GM12878 (cell line): ENCODE results near the gene NRP1. TPM values are rescaled to one million over a fixed set of nuclear protein-coding genes. Genes with fewer than 3 reads are reported as not detected.

Experiments
- ATAC-seq: fragments of 200-7000 bp; cut with Tn5 transposase; 3 replicates; pipeline ENCODE4 v1.9.1; 2020; ENCODE audit warnings: mild to moderate bottlenecking, moderate library complexity
- BruUV-seq: library from RNA; stranded (reverse); fragments of 400-500 nt; replicated peaks from 2 replicates; lab custom pipeline; 2021; lab: Mats Ljungman, UMichigan
- CTCF ChIA-PET: fragments of 300-600 bp; sonication (Branson Sonifier 250); formaldehyde crosslinking; extraction: SDS; loops from one replicate; lab custom pipeline; 2021; ENCODE audit warnings: inconsistent platforms; lab: Yijun Ruan, JAX
- POLR2A ChIA-PET: fragments of 350-600 bp; formaldehyde crosslinking; extraction: SDS; loops from one replicate; lab custom pipeline; 2021; ENCODE audit warnings: inconsistent platforms; lab: Charles Lee
- RAD21 ChIA-PET: fragments of 300-600 bp; sonication (Branson Sonifier 250); formaldehyde crosslinking; loops from one replicate; lab custom pipeline; 2023; ENCODE audit warnings: antibody characterized with exemption; ENCODE audit not compliant: unreplicated experiment; lab: Charles Lee
- SMC1A ChIA-PET: fragments of 300-600 bp; sonication (Branson Sonifier 250); formaldehyde crosslinking; loops from one replicate; lab custom pipeline; 2023; ENCODE audit not compliant: unreplicated experiment, uncharacterized antibody; lab: Charles Lee
- DNase-seq: peaks from one replicate; pipeline ENCODE4 v3.0.0-alpha.2; 2011; ENCODE audit warnings: low read depth, low spot score
- FAIRE-seq: peaks from 3 replicates; lab custom pipeline; 2011; peaks lifted over from hg19 to GRCh38; lab: Jason Lieb, UNC
- H2AFZ ChIP-seq: 2 replicates; pipeline ENCODE4 v1.6.0; 2011; ENCODE audit warnings: low read depth, low read length, control low read depth; ENCODE audit not compliant: control insufficient read depth
- H3K27ac ChIP-seq: 2 replicates; pipeline ENCODE4 v1.5.1; 2011; ENCODE audit warnings: control low read depth; ENCODE audit not compliant: control insufficient read depth, insufficient read depth
- H3K27me3 ChIP-seq, 2 experiments: replicated peaks in 1 of 2; 2 replicates each; pipeline versions ENCODE4 v1.6.0 to v1.6.1; 2011; ENCODE audit warnings: low read length in 1 of 2; ENCODE audit not compliant: control insufficient read depth in 2 of 2, insufficient read depth in 2 of 2
- H3K36me3 ChIP-seq, 2 experiments: 2 replicates each; pipeline ENCODE4 v1.5.1; 2011; ENCODE audit warnings: low read length in 1 of 2; ENCODE audit not compliant: control insufficient read depth in 2 of 2, insufficient read depth in 2 of 2
- H3K4me1 ChIP-seq: 2 replicates; pipeline ENCODE4 v1.6.1; 2011; ENCODE audit warnings: mild to moderate bottlenecking, low read length, moderate library complexity, mixed read lengths; ENCODE audit not compliant: control insufficient read depth, insufficient read depth
- H3K4me2 ChIP-seq: 2 replicates; pipeline ENCODE4 v1.6.0; 2011; ENCODE audit warnings: control low read depth; ENCODE audit not compliant: control insufficient read depth, insufficient read depth
- H3K4me3 ChIP-seq: fragments of 200-600 bp; sonication (generic); 2 replicates; pipeline ENCODE4 v1.5.1; 2016
- H3K79me2 ChIP-seq: 2 replicates; pipeline ENCODE4 v1.6.0; 2011; ENCODE audit warnings: low read length; ENCODE audit not compliant: control insufficient read depth, insufficient read depth
- H3K9ac ChIP-seq: 2 replicates; pipeline ENCODE4 v1.8.0; 2011; ENCODE audit warnings: low read length, control low read depth, mixed read lengths; ENCODE audit not compliant: control insufficient read depth, insufficient read depth
- H3K9me3 ChIP-seq: replicated peaks from 3 replicates; pipeline ENCODE4 v1.5.1; 2011; ENCODE audit warnings: mild to moderate bottlenecking, low read length; ENCODE audit not compliant: control insufficient read depth, insufficient read depth
- H4K20me1 ChIP-seq: 2 replicates; pipeline ENCODE4 v1.6.0; 2011; ENCODE audit not compliant: control insufficient read depth, insufficient read depth
- CHD1 ChIP-seq: IDR thresholded peaks from 2 replicates; pipeline ENCODE4 v1.6.1; 2012; ENCODE audit warnings: low read depth, low read length, improper control_type of control experiment
- CHD2 ChIP-seq: IDR thresholded peaks from 2 replicates; pipeline ENCODE4 v1.6.1; 2011; ENCODE audit warnings: low read depth, low read length, improper control_type of control experiment, borderline replicate concordance
- CREB1 ChIP-seq: IDR thresholded peaks from 2 replicates; pipeline ENCODE4 v1.6.1; 2012; ENCODE audit warnings: low read depth, mild to moderate bottlenecking, inconsistent platforms
- ELK1 ChIP-seq: IDR thresholded peaks from 2 replicates; pipeline ENCODE4 v1.6.1; 2012; ENCODE audit warnings: low read depth, low read length, improper control_type of control experiment
- EZH2 ChIP-seq: IDR thresholded peaks from 2 replicates; pipeline ENCODE4 v1.6.1; 2012; ENCODE audit warnings: low read depth, mild to moderate bottlenecking, control low read depth, inconsistent platforms, low read length, borderline replicate concordance; ENCODE audit not compliant: control insufficient read depth
- GABPA ChIP-seq: IDR thresholded peaks from 2 replicates; pipeline ENCODE4 v1.6.1; 2014; ENCODE audit warnings: antibody characterized with exemption, low read depth, mild to moderate bottlenecking, inconsistent platforms
- GATAD2B ChIP-seq: fragments of 450-650 bp; conservative IDR thresholded peaks from 2 replicates; pipeline ENCODE4 v1.6.1; 2017; ENCODE audit warnings: low read depth, mild to moderate bottlenecking, moderate library complexity
- HDGF ChIP-seq: fragments of 450-650 bp; IDR thresholded peaks from 2 replicates; pipeline ENCODE4 v1.6.1; 2016; ENCODE audit warnings: antibody characterized with exemption
- IRF5 ChIP-seq: fragments of 450-650 bp; IDR thresholded peaks from 2 replicates; pipeline ENCODE4 v1.6.1; 2017; ENCODE audit warnings: borderline replicate concordance
- JUNB ChIP-seq: IDR thresholded peaks from 2 replicates; pipeline ENCODE4 v1.6.1; 2016; ENCODE audit warnings: antibody characterized with exemption, mild to moderate bottlenecking
- MAX ChIP-seq: IDR thresholded peaks from 2 replicates; pipeline ENCODE4 v1.6.1; 2012; ENCODE audit warnings: low read depth, low read length, improper control_type of control experiment
- MXI1 ChIP-seq: fragments of 150-350 bp; IDR thresholded peaks from 2 replicates; pipeline ENCODE4 v1.6.1; 2011; ENCODE audit warnings: low read depth, mild to moderate bottlenecking, inconsistent platforms, low read length, improper control_type of control experiment
- POLR2AphosphoS5 ChIP-seq: IDR thresholded peaks from 2 replicates; pipeline ENCODE4 v1.6.1; 2011; ENCODE audit warnings: mild to moderate bottlenecking, low read length, inconsistent platforms
- RELB ChIP-seq: fragments of 450-650 bp; IDR thresholded peaks from 2 replicates; pipeline ENCODE4 v1.6.1; 2017; ENCODE audit warnings: low read depth, mild to moderate bottlenecking, moderate library complexity
- SMAD5 ChIP-seq: IDR thresholded peaks from 2 replicates; pipeline ENCODE4 v1.6.1; 2016; ENCODE audit warnings: antibody characterized with exemption, low read depth
- ZBTB4 ChIP-seq: fragments of 450-650 bp; formaldehyde crosslinking; IDR thresholded peaks from 2 replicates; pipeline ENCODE4 v1.4.0; 2022; ENCODE audit warnings: mild to moderate bottlenecking, moderate library complexity
- WGBS: methylation state at CpG from one replicate; pipeline ENCODE4 v1.1.6; 2016; ENCODE audit warnings: low lambda C conversion rate; ENCODE audit not compliant: insufficient replicate concordance, insufficient coverage; ENCODE audit errors: missing lambda C conversion rate; 5-methylcytosine and 5-hydroxymethylcytosine counted together
- in situ Hi-C: fragments of 300-500 bp; cut with MboI; formaldehyde crosslinking; loops from 9 replicates; pipeline ENCODE4 v1.14.3; 2018; ENCODE audit warnings: mixed read lengths
- intact Hi-C: fragments of 100-400 bp; cut with micrococcal nuclease; formaldehyde crosslinking; loops from one replicate; pipeline ENCODE4 v1.14.2; 2022; ENCODE audit not compliant: unreplicated experiment
- polyA plus RNA-seq, 11 experiments: library from polyadenylated mRNA; depleted of rRNA in 4 of 11; unstranded in 6 of 11; stranded (reverse) in 5 of 11; fragments of >200 nt; fragmentation: Nextera tagmentation in 4 of 11; fragmentation: Illumina TruSeq in 1 of 11; extraction: Ambion mirVana in 4 of 11; extraction: Trizol in 1 of 11; gene quantifications; 1 replicate in 1 of 11; 2 replicates in 10 of 11; pipeline versions ENCODE4 v1.2.1 to v1.2.3, GENCODE V29; 2011 to 2016; ENCODE audit warnings: inconsistent platforms in 2 of 11, missing spikeins in 2 of 11, low read depth in 1 of 11
- total RNA-seq, 4 experiments: library from RNA; depleted of rRNA in 3 of 4; stranded (reverse); fragments of >200 nt in 3 of 4; fragmentation: Illumina TruSeq in 1 of 4; extraction: Trizol in 1 of 4; gene quantifications; 2 replicates each; pipeline versions ENCODE4 v1.2.1 to v1.2.3, GENCODE V29; 2013 to 2021

The NRP1 gene
- total and polyA plus RNA-seq, 10 of the 15 experiments (the other 5 are each of a cell fraction or from before 2014, with no cell fraction given), result 0.11 to 12.1 (median 0.52) TPM

- TF ChIP-seq HDGF (no peak), SMAD5 (no peak), MAX (no peak), GATAD2B (no peak), IRF5 (no peak), RELB (no peak), JUNB (no peak), ELK1 (no peak), EZH2 (no peak), CHD2 (no peak), ZBTB4 (no peak), MXI1 (no peak), CREB1 (no peak), POLR2AphosphoS5 (no peak), CHD1 (no peak), GABPA (no peak)
- TF ChIP-seq, all 136 proteins: peak for 0
- 28% methylated on average over 5 of the region's 5 CpGs for WGBS
Measured at GRCh38 chr10:33174674-33175434, 159.6 kb downstream of the NRP1 start.

More at GRCh38 chr10:33174674-33175434, 159.6 kb downstream of the NRP1 start:
- Histone ChIP-seq H3K36me3 (no peaks in the 10 kb centered on the region), H3K9me3 (no peaks in the 10 kb centered on the region), H3K27ac (no peak overlapping the region), H3K79me2 (no peaks in the 10 kb centered on the region), H3K4me1 (no peaks in the 10 kb centered on the region), H3K27me3 (no peaks in the 10 kb centered on the region), H3K9ac (no peak overlapping the region), H3K4me3 (no peak overlapping the region), H4K20me1 (no peaks in the 10 kb centered on the region), H2AFZ (no peak overlapping the region), H3K4me2 (no peak overlapping the region)
- ChIA-PET POLR2A (no interaction called here), RAD21 (no interaction called here), SMC1A (no interaction called here), CTCF (no interaction called here)
- ATAC-seq (no peak), DNase-seq (no peak), FAIRE-seq (no peak)
- intact Hi-C loops (no loop called here), in situ Hi-C loops (loop anchor here (25.0 kb wide), 1 partner anchor 1462 kb away; no protein-coding TSS in a partner anchor)
- no TSS peak for BruUV-seq
